Stimulated activated CD4-positive, alpha-beta T cell treated with anti-CD3 and anti-CD28 coated beads, Interleukin-1b, Interleukin-23, amount 100 ng/mL, for 4 hours (primary cell): ENCODE data around the gene RAB34.

Source experiments
- DNase-seq, 2 donors: peaks; one replicate each; pipeline ENCODE4 v3.0.0-alpha.2; 2020; ENCODE audit warnings: low read depth in 2 of 2

RAB34 gene

DNA sequence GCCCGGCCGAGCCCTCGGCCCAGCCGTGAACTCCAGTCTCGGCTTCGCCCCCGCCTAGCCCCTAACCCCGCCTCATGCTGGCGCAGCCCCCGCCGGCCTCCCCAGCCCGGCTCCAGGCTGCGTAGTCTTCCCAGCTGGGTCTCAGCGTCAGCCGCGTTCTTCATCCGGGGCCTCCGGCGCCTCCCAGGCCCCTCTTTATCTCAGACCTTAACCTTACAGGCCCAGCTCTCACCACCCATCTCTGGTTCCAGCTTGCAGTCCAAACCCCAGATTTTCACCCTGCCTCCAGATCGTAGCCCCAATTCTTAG is 6.0 kb downstream of the RAB34 start, which contains the start of gene PROCA1:
TSS of gene PROCA1 (minus strand) at position 166 of the 309 bp plus-strand sequence. CDS start 228 bp downstream, outside the sequence.
- DNase-seq: peak in 1 of 2 donors; percentile 40

DNA sequence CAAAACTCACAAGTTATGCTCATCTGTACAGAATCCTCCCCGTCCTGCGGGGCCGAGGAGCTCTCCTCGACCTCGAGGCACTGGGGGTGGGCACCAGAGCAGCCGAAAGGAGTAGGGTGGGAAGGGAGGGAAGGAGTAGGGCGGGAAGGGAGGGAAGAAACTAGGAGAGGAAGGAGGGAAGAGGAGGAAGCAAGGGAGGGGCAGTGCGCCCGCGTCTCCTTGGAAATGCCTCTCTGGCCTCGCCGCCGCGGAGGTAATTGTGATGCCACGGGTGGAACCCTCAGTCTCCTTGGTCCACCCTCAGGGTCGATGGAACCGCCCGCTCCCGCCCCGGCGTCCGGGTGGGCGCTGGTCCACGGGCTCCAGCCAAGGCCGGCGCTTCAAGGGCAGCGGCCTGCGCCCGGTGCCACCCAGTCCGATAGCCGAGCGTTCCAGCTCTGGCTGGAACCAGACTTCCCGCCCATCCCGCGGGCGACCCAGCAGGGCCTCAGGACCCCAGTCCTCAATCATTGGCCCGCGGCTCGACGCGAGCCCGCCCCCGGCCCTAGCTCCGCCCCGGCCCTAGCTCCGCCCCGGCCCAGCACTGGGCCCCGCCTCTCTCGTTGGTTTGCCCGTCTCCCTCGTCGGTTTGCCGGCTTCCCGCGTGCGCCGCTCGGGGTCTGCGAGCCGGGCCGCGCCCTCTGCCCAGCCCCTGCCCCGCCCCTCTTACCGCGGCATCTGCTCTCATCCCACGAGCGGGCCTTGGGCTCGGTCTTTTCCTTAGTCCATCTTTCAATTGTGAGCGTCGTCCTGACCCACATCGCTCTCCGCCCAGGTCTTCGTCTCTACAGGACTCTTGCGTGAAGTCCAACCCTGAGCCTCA is 6.6 kb downstream of the RAB34 start:
- DNase-seq: peak; percentile 83 to 90

DNA sequence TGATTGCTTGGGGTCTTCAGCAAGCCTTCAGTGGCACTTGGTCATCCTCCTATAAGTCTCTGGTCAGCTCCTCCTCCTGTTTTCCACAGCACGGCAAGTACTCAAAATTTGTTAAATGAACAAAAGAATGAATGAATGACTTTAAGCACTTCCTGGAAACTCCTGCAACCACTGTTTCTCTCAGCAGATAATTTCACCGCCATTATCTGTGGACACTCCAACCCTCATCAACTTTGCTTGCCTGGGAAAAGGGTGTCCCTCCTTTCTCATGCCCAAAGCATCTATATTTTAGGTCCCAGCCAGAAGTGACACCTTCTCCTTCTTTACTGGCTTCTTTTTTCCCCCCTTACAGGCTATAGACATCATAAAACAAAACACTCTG is 10.3 kb downstream of the RAB34 start:
- DNase-seq: no peak

DNA sequence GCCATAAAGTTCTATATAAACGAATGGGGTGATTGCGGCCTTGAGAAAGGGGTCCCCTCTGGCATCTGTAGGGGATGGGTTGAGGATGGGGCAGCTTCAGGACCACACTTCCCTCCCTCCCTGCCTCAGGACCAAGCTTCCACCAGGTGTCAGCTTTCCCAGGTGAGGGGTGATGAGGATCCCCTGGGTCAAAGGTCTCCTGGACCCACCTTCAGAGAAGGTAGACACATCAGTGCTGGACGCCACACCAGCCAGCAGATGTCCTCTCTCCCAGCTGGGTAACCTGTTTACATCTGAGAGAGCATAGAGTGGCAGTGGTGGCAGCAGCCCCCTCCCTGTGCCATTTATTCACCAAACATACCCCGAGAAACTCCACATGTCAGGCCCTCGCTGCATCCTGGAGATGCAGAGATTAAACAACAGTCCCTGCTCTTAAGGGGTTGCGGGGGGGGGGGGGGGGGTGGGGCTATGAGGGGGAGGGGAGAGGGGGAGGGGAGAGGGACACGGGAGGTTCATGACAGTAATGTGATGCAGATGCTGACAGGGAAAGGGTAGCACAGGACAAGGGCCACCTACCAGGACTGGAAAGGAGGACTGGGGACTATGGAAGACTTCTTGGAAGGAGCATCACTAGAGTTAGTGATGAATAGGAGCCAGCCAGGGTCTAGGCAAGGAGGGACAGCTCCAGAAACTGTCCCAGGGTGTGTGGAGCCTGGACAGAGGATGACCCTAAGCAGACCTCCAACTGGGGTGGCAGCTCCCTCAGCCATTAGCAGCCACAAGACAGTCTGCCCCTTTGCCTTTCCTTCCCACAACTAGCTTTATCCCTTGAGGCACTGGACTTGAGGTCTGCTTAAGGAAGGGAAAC is 11.0 kb downstream of the RAB34 start:
- no peak for DNase-seq

DNA sequence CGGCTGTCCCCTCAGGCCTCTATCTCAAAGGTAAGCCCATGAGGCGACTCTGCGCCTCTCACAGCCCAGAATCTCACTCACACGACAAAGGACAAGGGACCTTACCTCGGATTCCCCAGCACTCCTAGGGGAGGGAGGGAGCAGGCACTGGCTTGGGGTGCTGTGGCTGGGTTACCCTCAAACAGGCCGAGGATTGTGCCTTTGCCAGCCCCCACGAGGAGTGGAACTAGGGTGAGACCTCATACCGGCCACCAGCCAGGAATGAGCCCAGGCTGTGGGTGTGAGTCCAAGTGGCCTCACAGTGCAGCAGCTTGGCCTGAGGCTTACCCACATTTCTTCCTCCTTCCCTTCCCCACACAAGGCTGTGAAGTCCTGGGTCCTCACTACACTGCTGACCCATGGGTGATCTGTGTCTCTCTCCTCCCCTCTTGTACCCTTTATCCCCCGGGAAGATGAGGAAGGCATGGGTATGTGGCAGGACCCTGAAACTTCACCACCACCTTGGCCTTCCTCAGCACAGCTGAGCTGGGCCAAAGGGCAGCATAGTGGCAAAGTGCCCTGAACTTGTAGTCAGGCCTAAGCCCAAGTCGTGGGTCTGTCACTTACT is 11.8 kb downstream of the RAB34 start:
- no peak for DNase-seq

DNA sequence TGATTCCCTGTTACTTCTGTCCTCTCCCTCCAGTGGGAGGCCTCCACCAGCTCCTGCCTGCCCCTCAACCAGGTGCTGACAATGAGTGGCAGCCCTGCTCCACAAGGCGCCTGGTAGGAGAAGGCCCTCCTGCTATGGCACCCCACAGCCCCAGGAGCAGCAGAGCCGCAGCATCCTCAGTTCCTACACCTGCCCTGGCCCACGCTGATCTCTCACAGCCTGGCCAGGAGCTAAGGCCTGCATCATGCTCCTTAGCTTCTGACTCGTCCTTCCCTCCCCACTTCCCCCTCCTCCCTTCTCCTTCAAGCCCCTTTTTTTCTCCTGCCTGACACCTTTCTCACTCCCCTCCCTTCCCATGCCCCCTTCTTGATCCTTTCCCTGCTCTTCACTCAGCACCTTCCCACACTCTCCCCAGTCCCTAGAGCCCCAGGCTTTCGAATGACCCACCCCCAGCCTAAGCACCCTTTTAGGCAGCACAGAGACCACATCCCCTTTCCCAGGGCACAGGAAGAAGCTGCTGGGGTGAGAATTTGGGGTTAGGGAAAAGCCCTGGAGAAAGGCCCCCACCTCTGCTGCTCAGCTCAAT is 12.5 kb downstream of the RAB34 start:
- no peak for DNase-seq

DNA sequence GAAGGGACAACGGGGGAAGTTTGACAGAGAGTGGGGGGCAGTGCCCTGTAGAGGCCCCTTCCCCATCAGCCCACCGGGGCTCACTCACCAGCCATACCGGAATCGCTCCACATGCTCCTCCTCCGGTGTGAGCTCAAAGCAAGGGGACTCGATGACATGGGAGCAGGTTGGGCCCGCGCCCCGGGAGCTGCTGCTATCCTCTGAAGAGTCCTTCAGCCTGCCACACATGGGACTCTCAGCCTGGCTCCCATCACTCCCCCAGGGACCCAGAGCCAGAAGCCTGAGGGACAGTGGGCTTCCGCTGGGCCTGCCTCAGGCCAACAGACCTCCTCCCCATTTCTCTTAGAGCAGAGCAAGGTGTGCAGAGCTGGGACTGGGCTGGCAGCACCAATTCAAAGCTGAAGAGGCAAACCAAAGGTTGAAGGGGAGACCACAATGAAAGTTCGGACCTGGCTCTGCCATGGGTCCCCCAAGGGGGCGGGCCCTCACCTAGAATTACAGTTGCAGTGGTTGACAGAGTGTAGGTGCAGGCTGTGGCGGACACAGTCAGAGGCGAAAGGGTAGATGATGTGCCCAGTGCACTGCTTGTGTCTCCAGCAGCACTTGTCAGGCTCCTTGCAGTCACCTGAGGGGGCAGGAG is 13.3 kb downstream of the RAB34 start:
- DNase-seq: no peak

DNA sequence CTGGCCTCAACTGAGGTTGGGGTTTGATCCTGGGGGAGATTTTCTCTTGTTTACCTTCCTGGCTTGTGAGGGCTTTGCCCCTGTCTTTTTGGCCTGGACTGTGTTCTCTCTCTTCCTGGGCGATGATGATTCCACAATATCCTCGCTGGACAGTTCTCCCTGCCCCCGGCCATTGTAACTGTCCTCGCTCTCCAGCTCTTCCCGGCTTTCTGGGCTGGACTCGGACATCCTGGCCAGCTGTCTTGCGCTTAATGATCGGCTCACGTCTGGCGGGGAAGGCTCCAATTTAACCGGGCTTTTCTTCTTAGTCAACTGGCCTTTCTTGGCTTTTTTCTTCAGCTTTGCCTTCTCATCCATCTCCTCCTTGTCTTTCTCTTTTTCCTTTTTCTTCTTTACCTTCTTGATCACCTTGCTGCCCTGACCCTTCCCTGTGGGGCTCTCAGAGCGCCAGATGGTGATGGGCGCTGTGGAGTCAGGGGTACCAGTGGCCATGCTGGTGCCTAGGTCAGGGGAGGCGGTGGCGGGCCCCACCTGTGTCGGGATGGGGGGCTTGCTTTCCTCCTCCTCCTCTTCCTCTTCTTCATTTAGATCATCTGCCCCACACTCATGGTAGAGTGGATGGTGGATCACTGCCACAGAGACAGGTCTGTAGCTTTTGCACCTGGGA is 14.0 kb downstream of the RAB34 start:
- DNase-seq: no peak

DNA sequence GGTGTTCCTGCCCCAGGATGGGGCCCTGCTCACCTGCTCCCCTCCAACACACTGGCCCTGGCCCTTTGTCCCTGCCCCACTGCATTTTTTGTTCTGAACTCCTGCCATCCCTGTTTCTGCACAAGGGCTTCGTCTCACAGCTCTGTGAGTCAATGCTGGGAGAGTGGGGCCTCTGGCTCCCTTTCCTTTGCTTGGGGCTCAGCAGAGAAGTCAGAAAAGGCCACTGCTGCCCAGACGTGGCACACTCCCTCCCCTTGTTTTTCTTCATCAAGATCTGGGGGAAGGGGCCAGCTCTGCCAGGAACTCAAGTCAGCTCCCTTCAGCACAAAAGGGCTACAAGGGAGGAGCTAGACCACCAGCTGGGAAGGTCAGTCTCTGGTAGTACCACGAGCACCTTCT is 14.9 kb downstream of the RAB34 start:
- no peak for DNase-seq

DNA sequence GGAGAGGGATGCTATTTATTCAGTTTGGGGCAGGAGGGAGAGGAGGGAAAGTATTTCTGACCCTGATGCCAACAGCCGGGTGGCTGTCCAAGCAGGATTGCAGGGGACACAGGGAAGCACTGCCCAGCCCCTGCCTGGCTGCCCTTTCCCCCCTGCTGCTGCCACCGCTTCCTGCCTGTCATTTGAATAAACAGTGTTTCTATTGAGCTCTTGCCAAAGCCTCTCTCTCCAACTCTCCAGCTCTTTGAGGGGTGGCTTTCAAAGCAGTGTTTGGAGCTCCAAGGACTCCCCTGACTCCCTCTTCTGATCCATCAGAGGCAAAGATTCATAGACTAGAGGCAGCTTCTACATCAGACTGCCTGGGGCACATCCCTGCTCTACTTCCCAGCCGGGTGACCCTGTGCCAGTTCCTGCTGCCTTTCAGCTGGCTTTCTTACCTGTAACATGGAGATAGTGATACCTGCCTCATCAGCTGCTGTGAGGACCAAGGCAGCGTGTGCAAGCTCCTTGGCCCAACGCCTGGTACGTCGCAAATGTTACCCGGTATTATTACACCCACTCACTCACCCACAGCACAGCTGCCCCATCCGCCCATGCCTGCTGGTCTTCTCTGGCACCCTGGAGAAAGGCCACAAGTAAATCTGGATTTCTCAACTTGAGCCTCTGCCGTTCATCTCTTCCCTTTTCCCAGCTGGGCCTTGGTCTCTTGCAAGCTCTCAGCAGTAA is 15.5 kb downstream of the RAB34 start:
- DNase-seq: no peak

DNA sequence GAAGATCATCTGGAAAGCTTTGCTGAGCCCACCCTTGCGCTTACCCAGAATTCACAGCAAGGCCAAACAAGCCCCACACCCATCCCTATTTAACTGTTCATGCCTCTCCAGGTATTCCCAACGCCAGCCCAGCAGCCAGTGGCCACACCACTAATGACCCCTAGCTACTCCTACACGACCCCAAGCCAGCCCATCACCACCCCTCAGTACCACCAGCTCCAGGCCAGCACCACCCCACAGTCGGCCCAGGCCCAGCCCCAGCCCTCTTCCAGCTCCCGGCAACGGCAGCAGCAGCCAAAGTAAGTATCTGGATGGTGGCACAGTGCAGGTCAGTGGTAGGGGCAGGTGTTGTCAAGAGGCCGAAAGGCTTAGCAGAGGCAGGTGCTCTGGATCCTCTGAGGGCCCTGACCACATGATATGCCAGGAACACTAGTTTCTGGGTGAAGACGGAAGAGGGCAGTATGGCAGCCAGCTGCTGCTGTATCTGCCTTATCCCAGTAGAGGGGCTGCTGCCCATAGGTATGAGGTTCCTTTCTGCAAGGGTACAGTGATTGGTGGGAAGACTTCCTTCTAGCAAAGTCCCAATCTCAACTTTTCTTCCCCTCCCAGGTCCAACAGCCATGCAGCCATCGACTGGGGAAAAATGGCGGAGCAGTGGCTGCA is 16.7 kb downstream of the RAB34 start:
- DNase-seq: no peak

DNA sequence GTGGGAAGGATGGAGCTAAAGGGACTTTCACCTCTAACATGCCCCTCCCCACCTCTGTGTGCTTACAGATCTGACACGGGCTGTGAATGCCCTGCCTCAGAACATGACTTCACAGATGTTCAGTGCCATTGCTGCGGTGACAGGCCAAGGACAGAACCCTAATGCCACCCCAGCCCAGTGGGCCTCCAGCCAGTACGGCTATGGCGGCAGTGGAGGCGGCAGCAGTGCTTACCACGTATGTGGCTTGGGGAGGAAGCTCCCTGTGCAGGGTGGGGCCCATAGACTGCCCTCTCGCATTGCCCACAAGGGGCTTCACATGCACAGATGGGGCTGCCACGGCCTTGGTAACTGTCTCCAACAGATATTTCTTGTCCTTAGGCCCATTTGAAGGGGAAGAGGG is 17.4 kb downstream of the RAB34 start:
- DNase-seq: no peak

DNA sequence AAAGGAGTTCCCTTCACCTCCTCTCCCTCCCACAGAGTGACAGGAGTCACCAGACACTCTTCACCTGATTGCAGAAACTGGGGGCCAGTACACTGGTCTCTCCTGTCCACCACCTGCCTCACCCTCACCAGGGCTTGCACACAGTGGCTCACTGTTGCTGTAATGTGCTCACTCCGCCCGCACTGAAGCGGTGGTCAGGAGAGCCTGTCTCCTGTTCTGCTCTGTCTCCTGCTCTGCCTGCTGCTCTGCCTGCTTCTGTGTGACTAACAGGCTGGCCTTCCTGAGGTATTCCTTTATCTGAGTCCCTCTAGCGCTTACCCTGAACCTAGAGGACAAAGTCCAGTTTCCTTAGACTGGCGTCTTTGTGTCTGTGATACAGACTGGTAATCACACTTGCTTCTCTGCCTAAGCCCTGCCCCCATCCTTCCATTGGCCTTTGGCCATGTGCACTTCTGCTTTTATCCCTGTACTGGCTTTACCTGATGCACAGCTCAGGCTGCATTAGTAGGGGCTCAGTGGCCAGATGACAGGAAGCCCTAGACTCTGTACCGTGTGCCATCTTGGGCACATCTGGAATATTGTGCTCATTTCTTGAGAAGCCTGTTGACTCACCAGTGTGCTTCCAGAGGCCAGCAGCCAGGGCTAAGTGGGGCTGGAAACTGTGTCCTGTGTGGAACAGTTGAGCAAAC is 19.3 kb downstream of the RAB34 start:
- DNase-seq: no peak

DNA sequence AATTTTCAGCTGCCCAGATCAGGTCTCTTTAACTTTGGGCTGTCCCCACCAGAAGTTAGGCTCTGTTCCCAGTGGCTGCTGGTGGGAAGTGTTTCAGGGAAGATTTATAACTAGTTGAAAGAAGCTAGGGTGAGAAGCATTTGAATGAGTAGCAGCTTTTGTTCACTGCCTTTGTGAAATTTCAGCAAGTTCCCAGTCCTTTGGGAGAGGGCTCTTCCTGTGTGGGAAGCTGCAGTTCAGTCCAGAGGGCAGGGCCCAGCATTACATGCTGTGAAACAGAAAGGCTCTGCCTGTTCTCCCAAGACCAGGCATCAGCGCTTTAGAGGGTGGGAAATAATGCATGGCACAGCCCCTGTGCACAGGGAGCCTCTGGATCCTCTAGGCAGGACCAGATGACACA is 23.8 kb downstream of the RAB34 start:
- no peak for DNase-seq

DNA sequence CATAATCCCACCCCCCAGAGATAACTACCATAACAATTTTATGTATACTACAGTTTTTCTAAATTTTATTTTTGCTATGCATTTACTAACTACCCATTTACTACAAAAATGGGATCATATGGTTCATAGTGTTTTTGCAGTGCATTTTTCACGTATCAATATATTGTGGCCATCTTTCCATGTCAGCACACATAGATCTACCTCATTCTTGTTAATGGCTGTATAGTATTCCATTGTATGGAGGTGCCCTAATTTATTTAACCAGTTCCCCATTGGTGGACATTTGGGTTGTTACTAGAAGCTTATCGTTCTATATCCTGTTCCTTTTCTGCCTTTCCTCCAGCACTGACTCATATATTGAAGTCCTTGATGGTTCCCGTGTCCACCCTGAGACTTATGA is 28.7 kb downstream of the RAB34 start:
- DNase-seq: no peak

DNA sequence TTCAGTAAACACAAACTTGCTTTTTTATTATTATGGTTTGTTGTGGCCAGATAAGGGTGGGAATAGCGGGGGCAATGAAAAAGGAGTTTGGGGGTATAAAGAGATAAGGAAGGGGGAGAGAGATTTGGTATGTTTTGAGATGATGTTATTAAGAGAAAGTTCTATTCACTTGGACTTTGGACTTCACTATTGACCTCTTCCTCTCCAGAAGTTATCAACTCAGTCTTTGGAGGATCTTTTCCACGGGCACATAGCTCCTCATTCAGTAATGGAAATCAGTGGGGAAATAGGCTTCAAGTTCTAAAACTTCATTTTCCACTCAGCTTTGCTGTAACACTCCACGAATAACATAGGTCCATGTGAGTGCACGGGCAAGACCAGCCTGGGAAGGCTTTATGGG is 29.2 kb downstream of the RAB34 start:
- no peak for DNase-seq

DNA sequence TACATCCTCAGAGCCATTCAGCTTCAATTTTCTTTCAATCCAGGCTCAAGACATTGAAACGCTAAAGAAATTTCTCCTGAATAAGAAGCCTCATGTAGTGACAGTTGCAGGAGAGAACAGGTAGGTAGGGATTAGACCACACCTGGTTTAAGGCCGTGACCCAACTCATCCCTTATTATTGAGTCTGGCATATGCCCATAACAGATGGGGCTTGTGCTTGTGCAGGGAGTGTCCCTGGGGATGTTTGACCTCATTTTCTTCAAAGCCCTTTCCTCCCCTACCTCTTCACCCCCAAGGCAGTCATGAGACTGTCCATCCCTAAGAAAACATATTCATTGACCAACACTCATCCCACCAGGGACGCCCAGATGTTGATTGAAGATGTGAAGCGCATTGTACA is 31.4 kb downstream of the RAB34 start:
- DNase-seq: no peak

DNA sequence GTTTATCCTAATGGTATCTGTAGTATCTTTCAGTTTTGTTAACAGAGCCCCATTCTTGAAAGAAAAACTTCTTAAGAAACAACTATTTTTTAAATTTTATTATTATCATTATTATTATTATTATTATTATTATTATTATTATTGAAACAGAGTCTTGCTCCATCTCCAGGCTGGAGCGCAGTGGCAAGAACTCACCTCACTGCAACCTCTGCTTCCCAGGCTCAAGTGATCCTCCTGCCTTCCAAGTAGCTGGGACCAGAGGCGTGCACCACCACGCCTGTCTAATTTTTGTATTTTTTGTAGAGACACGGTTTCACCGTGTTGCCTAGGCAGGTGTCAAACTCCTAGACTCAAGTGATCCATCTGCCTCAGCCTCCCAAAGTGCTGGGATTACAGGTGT is 32.3 kb downstream of the RAB34 start:
- no peak for DNase-seq

DNA sequence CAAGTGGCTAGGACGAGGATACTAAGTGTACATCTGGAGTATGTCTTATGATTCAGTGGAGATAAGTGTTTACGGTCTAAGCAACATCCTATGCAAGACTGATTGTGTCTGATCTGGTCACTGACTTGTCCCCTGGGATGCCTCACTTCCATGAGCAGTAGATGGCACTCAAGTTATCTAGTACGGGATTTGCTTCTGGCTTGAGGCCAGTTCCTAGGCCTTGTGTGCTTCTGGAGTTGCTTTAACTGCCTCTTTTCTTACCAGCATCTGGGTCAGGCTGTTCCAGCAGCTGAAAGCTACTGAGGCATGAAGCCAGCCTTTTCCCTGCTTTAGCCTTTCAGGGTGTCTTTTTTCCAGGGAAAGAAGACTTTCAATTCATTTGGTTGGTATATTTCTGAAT is 32.7 kb downstream of the RAB34 start:
- no peak for DNase-seq
